GM23338 (cell line): ENCODE results near the gene C1QTNF1. TPM values are rescaled to one million over a fixed set of nuclear protein-coding genes. Genes with fewer than 3 reads are reported as not detected.

Experiments used
- ATAC-seq: fragments of 200-7000 bp; cut with Tn5 transposase; 3 replicates; pipeline ENCODE4 v1.9.1; 2020
- DNase-seq: peaks from one replicate; pipeline ENCODE4 v3.0.0-alpha.2; 2015; ENCODE audit warnings: low spot score
- H2AFZ ChIP-seq: fragments of 200-600 bp; sonication (generic); 2 replicates; pipeline ENCODE4 v1.8.0; 2016; ENCODE audit warnings: antibody characterized with exemption, mild to moderate bottlenecking, moderate library complexity
- H3F3A ChIP-seq: fragments of 200-600 bp; sonication (generic); replicated peaks from 2 replicates; pipeline ENCODE4 v1.8.0; 2017; ENCODE audit warnings: antibody characterized with exemption, mixed run types, low read depth
- H3K27ac ChIP-seq: fragments of 200-600 bp; sonication (generic); 2 replicates; pipeline ENCODE4 v1.6.1; 2016; ENCODE audit warnings: low read depth
- H3K27me3 ChIP-seq: fragments of 200-600 bp; sonication (generic); 2 replicates; pipeline ENCODE4 v1.8.0; 2016; ENCODE audit warnings: mild to moderate bottlenecking, mixed run types, moderate library complexity; ENCODE audit not compliant: insufficient read depth
- H3K36me3 ChIP-seq: fragments of 200-600 bp; sonication (generic); 2 replicates; pipeline ENCODE4 v1.8.0; 2016; ENCODE audit warnings: mild to moderate bottlenecking; ENCODE audit not compliant: insufficient read depth
- H3K4me1 ChIP-seq: fragments of 200-600 bp; sonication (generic); 2 replicates; pipeline ENCODE4 v1.8.0; 2016; ENCODE audit warnings: mild to moderate bottlenecking, moderate library complexity; ENCODE audit not compliant: insufficient read depth
- H3K4me2 ChIP-seq: fragments of 200-600 bp; sonication (generic); 2 replicates; pipeline ENCODE4 v1.7.1; 2017; ENCODE audit warnings: mixed run types
- H3K4me3 ChIP-seq: fragments of 200-600 bp; sonication (generic); 2 replicates; pipeline ENCODE4 v1.6.1; 2016; ENCODE audit warnings: mixed run types
- H3K79me2 ChIP-seq: fragments of 200-600 bp; sonication (generic); replicated peaks from 2 replicates; pipeline ENCODE4 v1.8.0; 2017; ENCODE audit warnings: mild to moderate bottlenecking; ENCODE audit not compliant: insufficient read depth
- H3K9me2 ChIP-seq: fragments of 200-600 bp; sonication (generic); 2 replicates; pipeline ENCODE4 v1.8.0; 2017; ENCODE audit not compliant: insufficient read depth
- H4K20me1 ChIP-seq: fragments of 200-600 bp; sonication (generic); replicated peaks from 2 replicates; pipeline ENCODE4 v1.8.0; 2017; ENCODE audit warnings: mild to moderate bottlenecking; ENCODE audit not compliant: insufficient read depth
- H3K27ac Mint-ChIP-seq: 2 replicates; pipeline ENCODE4 v1.8.0; 2020; ENCODE audit warnings: inconsistent platforms, mild to moderate bottlenecking, moderate library complexity, mixed read lengths
- H3K27me3 Mint-ChIP-seq: 3 replicates; pipeline ENCODE4 v1.8.0; 2022; ENCODE audit warnings: low read depth, mild to moderate bottlenecking, moderate library complexity, mixed read lengths, inconsistent platforms; ENCODE audit not compliant: insufficient read depth, poor library complexity
- H3K36me3 Mint-ChIP-seq: 3 replicates; pipeline ENCODE4 v1.8.0; 2021; ENCODE audit warnings: low read depth, mild to moderate bottlenecking, inconsistent platforms, moderate library complexity, mixed read lengths
- H3K4me1 Mint-ChIP-seq: 3 replicates; pipeline ENCODE4 v1.8.0; 2020; ENCODE audit warnings: mild to moderate bottlenecking, inconsistent platforms, mixed read lengths
- H3K4me3 Mint-ChIP-seq: 3 replicates; pipeline ENCODE4 v1.8.0; 2021; ENCODE audit warnings: moderate library complexity, mild to moderate bottlenecking, inconsistent platforms, mixed read lengths
- H3K9me3 Mint-ChIP-seq: 3 replicates; pipeline ENCODE4 v1.8.0; 2020; ENCODE audit warnings: moderate library complexity, mild to moderate bottlenecking, inconsistent platforms, mixed read lengths
- CTCF ChIP-seq, 2 experiments: fragments of 200-600 bp in 1 of 2; sonication (generic) in 1 of 2; conservative IDR thresholded peaks; 2 replicates each; pipeline versions ENCODE4 v1.5.1 to v1.6.1; 2016 to 2017; ENCODE audit warnings: antibody characterized with exemption in 2 of 2, low read depth in 2 of 2, mild to moderate bottlenecking in 2 of 2, moderate library complexity in 1 of 2
- ETS1 ChIP-seq: IDR thresholded peaks from 2 replicates; pipeline ENCODE4 v1.6.1; 2016; ENCODE audit warnings: antibody characterized with exemption
- EZH2 ChIP-seq: fragments of 200-600 bp; sonication (generic); IDR thresholded peaks from one replicate; pipeline ENCODE4 v1.8.0; 2017; ENCODE audit warnings: antibody characterized with exemption, mild to moderate bottlenecking, low read depth; ENCODE audit not compliant: unreplicated experiment
- EZH2phosphoT487 ChIP-seq: fragments of 200-600 bp; sonication (generic); IDR thresholded peaks from one replicate; pipeline ENCODE4 v1.8.1; 2018; ENCODE audit warnings: antibody characterized with exemption; ENCODE audit not compliant: unreplicated experiment
- JUNB ChIP-seq: IDR thresholded peaks from one replicate; pipeline ENCODE4 v1.6.1; 2016; ENCODE audit warnings: antibody characterized with exemption; ENCODE audit not compliant: unreplicated experiment
- POLR2AphosphoS5 ChIP-seq: IDR thresholded peaks from 2 replicates; pipeline ENCODE4 v1.6.1; 2016; ENCODE audit warnings: antibody characterized with exemption, low read depth
- REST ChIP-seq: IDR thresholded peaks from one replicate; pipeline ENCODE4 v1.6.1; 2018; ENCODE audit warnings: antibody characterized with exemption; ENCODE audit not compliant: unreplicated experiment
- STAT1 ChIP-seq: IDR thresholded peaks from one replicate; pipeline ENCODE4 v1.6.1; 2016; ENCODE audit warnings: antibody characterized with exemption; ENCODE audit not compliant: unreplicated experiment
- ZNF331 ChIP-seq: fragments of 250-450 bp; sonication (Bioruptor Pico); IDR thresholded peaks from 2 replicates; pipeline ENCODE4 v1.5.0; 2020; ENCODE audit warnings: low read depth, mild to moderate bottlenecking, moderate library complexity
- polyA plus RNA-seq: library from polyadenylated mRNA; unstranded; fragments of >200 nt; fragmentation: Nextera tagmentation; extraction: Ambion mirVana; gene quantifications from 2 replicates; pipeline ENCODE4 v1.2.1, GENCODE V29; 2016
- total RNA-seq: library from RNA; depleted of rRNA; stranded (reverse); fragments of >200 nt; shearing (Covaris generic); gene quantifications from 2 replicates; pipeline ENCODE4 v1.2.3, GENCODE V29; 2014

The C1QTNF1 gene
- total and polyA plus RNA-seq, 2 experiments from 2014 or later = 1.1 to 1.9 TPM

DNA sequence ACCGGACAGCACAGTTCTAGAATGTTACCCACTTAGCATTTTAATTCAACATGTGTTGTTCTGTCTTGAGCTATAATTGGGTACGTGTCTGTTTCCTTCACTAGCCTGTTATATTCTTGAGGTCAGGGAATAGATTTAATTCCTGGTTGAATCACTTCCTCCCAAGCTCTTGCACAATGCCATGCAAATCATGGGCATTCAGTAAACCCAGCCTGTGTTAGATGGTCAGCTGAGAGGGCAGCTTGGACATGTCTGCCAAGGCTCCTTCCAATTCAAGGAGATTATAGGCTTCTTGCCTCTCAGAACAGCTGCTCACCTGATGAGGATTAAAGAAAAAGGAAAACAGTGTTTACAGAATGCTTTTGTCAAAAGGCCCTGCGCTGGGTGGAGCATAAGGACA, 12.6 kb downstream of the C1QTNF1 start (continued):
- TF ChIP-seq STAT1 (no peak), JUNB (no peak)

DNA sequence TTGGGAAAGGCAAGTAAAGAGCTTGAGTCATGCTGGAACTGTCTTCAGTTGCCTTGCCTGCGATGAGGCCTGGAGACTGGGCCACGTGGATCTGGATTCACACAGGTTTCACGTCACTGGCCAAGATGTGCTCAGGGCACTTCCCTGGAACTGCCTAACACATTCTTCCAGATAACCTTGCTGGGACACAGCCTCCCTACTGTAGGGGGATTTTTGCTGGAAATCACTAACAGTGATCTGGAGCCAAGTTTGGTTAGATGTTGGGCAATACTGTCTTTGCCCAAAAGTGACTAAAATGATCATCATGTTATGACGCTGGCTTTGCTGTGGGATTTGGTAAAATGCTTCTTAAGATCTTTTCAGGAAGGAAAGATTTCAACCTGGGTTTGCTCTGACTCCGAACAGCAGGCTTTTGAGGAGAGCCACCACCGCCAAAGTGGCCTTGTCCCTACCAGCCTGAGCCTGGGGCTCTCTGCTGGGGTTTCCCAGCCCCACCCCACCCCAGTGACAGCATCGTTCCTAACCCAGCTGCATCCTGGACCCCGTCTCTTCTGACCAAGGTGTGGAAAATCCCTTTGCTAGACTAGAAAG, 14.7 kb downstream of the C1QTNF1 start:
- H3K9me3 Mint-ChIP-seq = peaks cover 5% of the 10 kb centered on the region; the same call in 1 of the 3 replicates
- H3K27me3 Mint-ChIP-seq = peaks cover 14% of the 10 kb centered on the region
- Histone ChIP-seq H4K20me1 (no peaks in the 10 kb centered on the region), H3K27me3 (no peaks in the 10 kb centered on the region), H3K4me3 (no peak overlapping the region), H2AFZ (no peak overlapping the region), H3K9me2 (no peaks in the 10 kb centered on the region), H3K4me2 (no peak overlapping the region), H3K36me3 (no peaks in the 10 kb centered on the region), H3K79me2 (no peaks in the 10 kb centered on the region), H3K27ac (no peak overlapping the region), H3K4me1 (no peaks in the 10 kb centered on the region), H3F3A (peaks cover 9% of the 10 kb centered on the region)
- H3K4me3 Mint-ChIP-seq = no peak overlapping the region
- no peaks in the 10 kb centered on the region; the same call in 2 of the 3 replicates for H3K36me3 Mint-ChIP-seq
- no peak for DNase-seq
- no peak for ATAC-seq
- TF ChIP-seq ZNF331 (CRISPR knock-in tag) (no peak), CTCF (conservative IDR thresholded peaks at IDR 0.05; ENCODE audit: low read depth in 2 of 2) (no peak), ETS1 (no peak), EZH2phosphoT487 (no peak), POLR2AphosphoS5 (no peak), REST (no peak), EZH2 (no peak), JUNB (no peak)
- no peak overlapping the region for H3K27ac Mint-ChIP-seq
- H3K4me1 Mint-ChIP-seq = no peaks in the 10 kb centered on the region; the same call in 2 of the 3 replicates
